Stimulated activated effector memory CD8-positive, alpha-beta T cell treated with anti-CD3 and anti-CD28 coated beads, Interleukin-12 subunit alpha, Interleukin-12 subunit beta, amount 100 ng/mL, for 72 hours (primary cell): ENCODE measurements around the gene LRPPRC.
"Not testable (repeated sequence)": the region's sequence is repeated elsewhere in the genome, so short reads cannot be mapped to it uniquely, and the experiment has no call there.

Source experiments
- ATAC-seq: fragments of 150-1000 bp; cut with Tn5 transposase; 2 replicates; pipeline ENCODE4 v1.10.0; 2021
- DNase-seq, 2 donors: peaks; one replicate each; pipeline ENCODE4 v3.0.0; 2021 to 2022; ENCODE audit warnings: low spot score in 2 of 2
- H3K27ac Mint-ChIP-seq: one replicate; pipeline ENCODE4 v1.8.0; 2022; ENCODE audit warnings: mild to moderate bottlenecking, mixed read lengths
- H3K36me3 Mint-ChIP-seq: one replicate; pipeline ENCODE4 v1.8.0; 2022; ENCODE audit warnings: mild to moderate bottlenecking, mixed read lengths
- H3K4me1 Mint-ChIP-seq: one replicate; pipeline ENCODE4 v1.8.0; 2022; ENCODE audit warnings: mixed read lengths
- H3K4me3 Mint-ChIP-seq: one replicate; pipeline ENCODE4 v1.8.0; 2022; ENCODE audit warnings: mild to moderate bottlenecking, mixed read lengths
- H3K9me3 Mint-ChIP-seq: one replicate; pipeline ENCODE4 v1.8.0; 2022; ENCODE audit warnings: mixed read lengths

LRPPRC gene

GRCh38 chr2:43995733-43996533 is at the start of gene LRPPRC:
Gene LRPPRC (minus strand): TSS chr2:43995989. CDS start chr2:43995947, 42 bp downstream.
- H3K4me1 Mint-ChIP-seq, result peaks cover 39% of the 10 kb centered on the region
- ATAC-seq (peak; percentile 95), DNase-seq (peak; percentile 74 to 93)
- H3K9me3 Mint-ChIP-seq, result no peaks in the 10 kb centered on the region
- H3K4me3 Mint-ChIP-seq, result peak within 1 kb of the TSS; percentile 87
- H3K27ac Mint-ChIP-seq, result peak within 1 kb of the TSS; percentile 99
- peaks cover 51% of the 10 kb centered on the region for H3K36me3 Mint-ChIP-seq

DNA sequence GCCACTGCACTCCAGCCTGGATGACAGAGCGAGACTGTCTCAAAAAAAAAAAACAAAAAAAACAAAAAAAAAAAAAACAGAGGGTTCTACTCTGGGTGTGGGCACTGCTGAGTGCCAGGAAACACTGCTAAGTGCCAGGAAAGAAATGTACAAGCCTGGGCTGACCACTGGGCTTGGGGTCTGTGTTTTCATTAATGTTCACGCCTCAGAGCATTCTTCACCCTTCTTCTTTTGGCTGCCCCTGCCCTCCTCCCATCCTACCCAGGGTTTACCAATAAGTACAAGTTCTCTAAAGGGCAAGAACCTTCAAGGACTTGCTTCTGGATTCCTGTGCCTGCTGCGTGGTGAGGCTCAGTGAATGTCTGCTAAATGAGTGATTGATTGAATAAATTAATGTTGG is 49.3 kb upstream of the LRPPRC start:
- no peaks in the 10 kb centered on the region for H3K4me1 Mint-ChIP-seq
- H3K4me3 Mint-ChIP-seq, result no peak overlapping the region
- no peak overlapping the region for H3K27ac Mint-ChIP-seq
- ATAC-seq (no peak), DNase-seq (no peak)
- H3K9me3 Mint-ChIP-seq, result no peaks in the 10 kb centered on the region
- H3K36me3 Mint-ChIP-seq, result no peaks in the 10 kb centered on the region

DNA sequence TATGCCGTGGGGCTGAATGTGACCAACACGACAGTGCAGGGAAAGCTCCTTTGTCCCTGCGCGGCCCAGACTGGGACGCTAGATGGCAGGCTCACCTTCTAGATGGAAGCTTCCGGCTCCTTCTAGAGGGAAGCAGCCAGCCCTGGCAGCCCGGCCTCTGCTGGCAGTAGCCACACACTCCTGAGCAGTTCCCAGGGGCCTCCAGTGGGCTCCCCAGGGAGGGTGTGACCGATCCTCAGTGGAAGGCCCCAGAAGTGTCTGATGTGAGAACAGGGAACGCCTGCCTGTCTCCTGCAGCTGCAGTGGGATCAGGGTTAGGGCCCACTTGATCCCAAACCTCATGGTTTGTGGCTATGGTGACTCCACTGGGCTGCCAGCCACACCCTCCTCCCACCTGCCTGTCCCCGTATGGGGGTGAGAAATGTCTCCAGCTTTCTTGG is 48.5 kb upstream of the LRPPRC start:
- H3K27ac Mint-ChIP-seq, result no peak overlapping the region
- H3K36me3 Mint-ChIP-seq, result no peaks in the 10 kb centered on the region
- no peaks in the 10 kb centered on the region for H3K4me1 Mint-ChIP-seq
- H3K4me3 Mint-ChIP-seq, result no peak overlapping the region
- peak; percentile 60 to 90 for DNase-seq
- ATAC-seq, result peak; percentile 98
- no peaks in the 10 kb centered on the region for H3K9me3 Mint-ChIP-seq

DNA sequence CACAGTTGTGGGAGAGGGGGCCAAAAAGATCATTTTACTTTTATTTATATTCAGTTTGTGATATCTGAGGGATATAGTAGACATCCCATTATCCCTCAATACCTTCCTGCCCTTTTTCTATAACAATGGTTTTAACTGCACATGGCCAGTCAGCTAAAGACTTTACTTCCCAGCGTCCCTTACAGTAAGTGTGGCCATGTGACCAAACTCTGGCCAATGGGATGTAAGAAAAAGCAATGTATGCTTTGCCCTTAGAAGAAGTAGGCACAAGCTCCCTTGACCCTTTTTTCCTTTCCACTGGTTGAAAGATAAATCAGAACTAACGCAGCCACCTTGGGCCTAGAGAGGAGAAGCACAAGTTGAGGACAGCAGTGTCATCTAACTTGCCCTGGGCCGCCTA is 44.6 kb upstream of the LRPPRC start:
- DNase-seq (no peak), ATAC-seq (no peak)
- Mint-ChIP-seq H3K36me3 (no peaks in the 10 kb centered on the region), H3K9me3 (no peaks in the 10 kb centered on the region), H3K4me3 (no peak overlapping the region), H3K4me1 (no peaks in the 10 kb centered on the region), H3K27ac (no peak overlapping the region)

DNA sequence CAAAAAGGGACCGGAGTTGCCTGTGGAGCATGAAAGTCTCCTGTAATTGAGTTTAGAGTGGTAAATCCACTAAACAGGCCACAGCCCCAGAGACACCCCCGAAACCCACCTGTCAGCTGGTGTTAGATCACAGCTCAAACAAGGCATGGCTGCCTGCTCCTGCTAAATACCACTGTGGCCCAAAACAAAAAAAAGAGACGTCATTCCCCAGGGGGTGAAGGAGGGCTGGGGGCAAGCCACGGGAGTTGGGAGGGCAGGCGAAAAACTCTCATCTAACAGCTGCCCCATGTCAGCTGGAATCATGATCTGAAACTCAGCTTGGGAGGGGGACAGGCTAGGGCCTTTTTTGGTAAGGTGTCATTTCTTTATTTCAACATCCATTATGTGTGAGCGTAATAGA is 42.5 kb upstream of the LRPPRC start:
- Mint-ChIP-seq H3K4me1 (no peaks in the 10 kb centered on the region), H3K36me3 (no peaks in the 10 kb centered on the region), H3K4me3 (no peak overlapping the region), H3K27ac (no peak overlapping the region), H3K9me3 (no peaks in the 10 kb centered on the region)
- DNase-seq (no peak), ATAC-seq (no peak)

GRCh38 chr2:44037221-44037620 is 41.4 kb upstream of the LRPPRC start:
- Mint-ChIP-seq H3K9me3 (no peaks in the 10 kb centered on the region), H3K4me3 (no peak overlapping the region), H3K36me3 (no peaks in the 10 kb centered on the region), H3K27ac (no peak overlapping the region), H3K4me1 (no peaks in the 10 kb centered on the region)
- DNase-seq, result no peak
- no peak for ATAC-seq

DNA sequence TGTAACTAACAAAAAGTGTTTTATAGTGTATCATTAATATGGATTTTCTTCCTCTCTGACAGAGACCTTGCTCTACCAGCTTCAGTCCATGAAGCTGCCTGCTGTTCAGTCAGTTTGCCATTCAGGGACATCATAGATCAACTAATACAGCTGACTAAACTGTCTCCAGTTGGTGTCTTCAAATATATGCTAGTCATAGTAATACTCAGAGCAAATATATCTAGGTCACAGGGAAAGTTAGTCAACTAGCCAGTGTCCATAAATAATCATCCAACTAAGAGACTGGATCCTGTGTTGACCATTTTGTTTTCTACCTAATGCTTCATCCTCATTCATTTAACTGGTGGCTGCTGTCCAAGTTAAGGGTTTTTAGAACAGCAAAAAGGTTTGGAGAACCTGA is 38.2 kb upstream of the LRPPRC start:
- no peak overlapping the region for H3K27ac Mint-ChIP-seq
- ATAC-seq, result no peak
- no peaks in the 10 kb centered on the region for H3K9me3 Mint-ChIP-seq
- H3K4me1 Mint-ChIP-seq, result no peaks in the 10 kb centered on the region
- no peak for DNase-seq
- no peak overlapping the region for H3K4me3 Mint-ChIP-seq
- H3K36me3 Mint-ChIP-seq, result no peaks in the 10 kb centered on the region

GRCh38 chr2:44027076-44027475 is 31.3 kb upstream of the LRPPRC start:
- not testable (repeated sequence) for H3K36me3 Mint-ChIP-seq, ATAC-seq, H3K4me1 Mint-ChIP-seq, H3K9me3 Mint-ChIP-seq, H3K27ac Mint-ChIP-seq, DNase-seq, H3K4me3 Mint-ChIP-seq

DNA sequence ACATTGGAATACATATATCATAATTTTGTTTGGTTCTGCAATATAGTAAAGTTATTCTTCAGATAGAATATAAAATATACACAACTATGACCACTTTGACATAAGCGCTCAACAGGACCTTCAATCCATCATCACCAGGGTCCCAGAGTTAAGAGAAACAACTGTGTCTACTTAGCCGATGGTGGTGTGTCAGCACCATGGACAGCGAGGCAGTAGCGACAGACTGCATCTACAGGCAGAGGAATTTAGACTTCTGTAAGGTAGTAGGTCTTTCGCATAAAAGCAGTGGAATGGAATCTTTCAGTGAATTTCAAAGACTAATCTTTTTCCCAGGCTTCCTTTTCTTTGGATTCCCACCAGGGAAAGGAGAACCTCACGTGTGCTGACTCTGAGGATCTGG is 20.5 kb upstream of the LRPPRC start:
- ATAC-seq (no peak), DNase-seq (no peak)

DNA sequence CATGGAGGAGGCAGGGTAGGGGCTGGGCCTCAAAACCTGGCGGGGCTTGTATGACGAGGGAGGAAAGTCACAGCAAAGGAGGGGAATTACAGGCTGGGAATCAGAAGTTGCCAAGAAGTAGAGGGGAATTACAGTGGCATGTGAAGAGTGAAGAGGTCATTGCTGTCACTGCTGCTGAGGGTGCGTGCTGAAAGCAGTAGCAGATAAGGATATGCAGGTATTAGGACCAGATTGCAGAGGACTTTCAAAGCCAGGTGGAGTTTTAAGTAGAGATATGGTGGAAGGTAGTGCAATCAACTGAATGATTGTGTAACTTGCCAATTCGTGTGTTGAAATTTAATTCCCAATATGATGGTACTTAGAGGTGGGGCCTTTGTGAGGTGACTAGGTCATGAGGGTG is 19.4 kb upstream of the LRPPRC start:
- Mint-ChIP-seq H3K9me3 (no peaks in the 10 kb centered on the region), H3K27ac (no peak overlapping the region), H3K4me1 (peaks cover 4% of the 10 kb centered on the region), H3K4me3 (no peak overlapping the region), H3K36me3 (no peaks in the 10 kb centered on the region)
- no peak for DNase-seq
- ATAC-seq, result no peak

More for the DNA sequence above, 20.5 kb upstream of the LRPPRC start:
- no peak overlapping the region for H3K27ac Mint-ChIP-seq
- no peaks in the 10 kb centered on the region for H3K9me3 Mint-ChIP-seq
- H3K4me1 Mint-ChIP-seq, result peaks cover 4% of the 10 kb centered on the region
- H3K4me3 Mint-ChIP-seq, result no peak overlapping the region
- no peaks in the 10 kb centered on the region for H3K36me3 Mint-ChIP-seq

- not testable (repeated sequence) for H3K4me3 Mint-ChIP-seq, H3K9me3 Mint-ChIP-seq, DNase-seq, H3K4me1 Mint-ChIP-seq, H3K36me3 Mint-ChIP-seq, ATAC-seq, H3K27ac Mint-ChIP-seq
These were observed 17.4 kb upstream of the LRPPRC start for GRCh38 chr2:44013205-44013604.

DNA sequence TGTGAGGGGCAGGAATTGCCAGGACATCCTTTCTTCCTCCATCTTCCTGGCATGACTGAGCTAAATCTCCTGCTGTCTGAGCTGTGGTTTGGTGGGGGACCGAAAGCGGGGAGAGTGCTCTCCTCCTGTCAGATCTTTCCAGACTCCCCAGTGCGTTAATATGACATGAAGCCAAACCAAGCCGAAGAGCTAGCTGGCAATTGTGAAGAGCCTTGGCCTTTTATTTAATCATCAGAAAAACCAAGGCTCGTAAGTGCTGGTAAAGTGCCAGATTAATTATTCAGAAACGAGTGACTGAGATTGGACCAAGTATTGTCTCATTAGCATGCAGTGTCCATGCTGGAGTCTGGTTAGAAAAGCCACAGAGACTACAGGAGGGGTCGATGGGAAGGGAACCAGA is 14.5 kb upstream of the LRPPRC start:
- H3K4me1 Mint-ChIP-seq, result peaks cover 12% of the 10 kb centered on the region
- ATAC-seq (no peak), DNase-seq (no peak)
- H3K36me3 Mint-ChIP-seq, result no peaks in the 10 kb centered on the region
- H3K4me3 Mint-ChIP-seq, result no peak overlapping the region
- H3K9me3 Mint-ChIP-seq, result no peaks in the 10 kb centered on the region
- H3K27ac Mint-ChIP-seq, result no peak overlapping the region

DNA sequence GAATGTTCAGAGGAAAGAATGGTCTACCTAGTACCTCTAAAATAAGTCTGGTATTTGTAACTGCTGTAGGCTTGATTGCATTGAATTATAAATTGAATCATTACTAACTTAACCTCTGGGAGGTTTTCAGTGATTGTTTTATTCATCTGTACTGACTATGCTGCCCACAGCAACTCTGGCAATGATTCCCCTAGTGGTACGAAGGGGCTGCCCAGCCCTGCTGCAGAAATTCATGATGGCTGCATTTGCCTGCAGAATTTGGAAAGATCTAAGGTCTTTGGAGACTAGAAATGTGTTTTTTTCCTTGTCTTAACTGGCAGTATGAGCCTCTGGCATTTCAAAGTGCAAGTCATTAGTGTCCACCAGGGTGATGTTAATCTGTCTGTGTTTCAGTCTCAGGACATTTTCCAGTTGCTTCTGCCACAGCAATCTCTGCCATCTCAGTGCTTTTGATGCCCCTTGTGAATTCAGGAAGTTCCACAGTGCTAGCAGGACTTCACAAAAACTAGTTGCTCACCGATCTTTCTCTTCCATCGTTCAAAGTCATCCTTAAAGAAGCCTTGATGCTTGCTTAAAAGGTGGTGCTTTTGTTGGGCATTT is 13.4 kb upstream of the LRPPRC start:
- DNase-seq (no peak), ATAC-seq (no peak)
- H3K4me3 Mint-ChIP-seq, result no peak overlapping the region
- H3K27ac Mint-ChIP-seq, result no peak overlapping the region
- peaks cover 17% of the 10 kb centered on the region for H3K4me1 Mint-ChIP-seq
- no peaks in the 10 kb centered on the region for H3K9me3 Mint-ChIP-seq
- no peaks in the 10 kb centered on the region for H3K36me3 Mint-ChIP-seq

GRCh38 chr2:44005846-44006245 is 10.1 kb upstream of the LRPPRC start:
- DNase-seq, result no peak
- peak overlapping the region; percentile 46 for H3K27ac Mint-ChIP-seq
- ATAC-seq, result no peak
- H3K9me3 Mint-ChIP-seq, result no peaks in the 10 kb centered on the region
- no peaks in the 10 kb centered on the region for H3K36me3 Mint-ChIP-seq
- H3K4me3 Mint-ChIP-seq, result no peak overlapping the region
- peaks cover 13% of the 10 kb centered on the region for H3K4me1 Mint-ChIP-seq

DNA sequence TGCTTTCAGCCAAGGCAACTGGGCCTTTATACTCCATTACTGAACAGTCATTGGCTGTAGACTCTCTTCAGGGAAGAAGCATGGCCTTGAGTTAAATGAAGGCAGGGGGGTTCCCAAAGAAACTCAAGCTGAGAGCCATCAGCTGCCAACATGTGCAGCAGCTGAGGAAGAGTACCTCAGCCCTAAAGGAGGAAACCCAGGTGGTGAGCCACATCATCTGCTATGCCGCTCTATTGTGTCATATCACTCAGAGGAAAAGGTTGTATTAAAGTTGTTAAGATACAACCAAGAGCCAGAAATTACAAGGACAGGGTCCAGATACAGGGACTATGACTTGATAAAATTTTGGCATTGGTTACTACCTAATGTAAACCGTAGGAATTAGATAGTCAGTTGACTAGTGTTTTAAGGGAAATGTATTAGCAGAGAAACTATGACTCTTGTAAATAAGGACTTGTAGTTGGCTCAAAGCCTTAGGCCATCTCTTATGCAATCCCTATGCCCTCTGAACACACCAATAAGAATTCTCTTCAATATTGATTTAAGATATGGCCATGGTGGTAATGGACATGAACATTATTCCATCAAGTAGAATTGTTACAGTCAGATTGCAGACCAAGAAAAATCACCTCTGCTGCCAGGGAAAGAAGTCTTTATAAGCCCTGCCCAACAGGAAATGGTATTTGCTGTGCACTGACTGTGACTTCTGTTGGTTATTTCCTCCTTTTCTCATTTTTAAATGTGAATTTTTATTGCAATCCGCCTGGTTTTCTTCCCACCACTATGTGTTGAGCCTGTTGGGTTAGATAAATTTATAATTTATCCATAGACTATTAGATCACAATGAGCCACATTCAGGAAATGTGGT is 9.2 kb upstream of the LRPPRC start:
- peaks cover 13% of the 10 kb centered on the region for H3K4me1 Mint-ChIP-seq
- peak overlapping the region; percentile 46 for H3K27ac Mint-ChIP-seq
- no peak overlapping the region for H3K4me3 Mint-ChIP-seq
- no peaks in the 10 kb centered on the region for H3K9me3 Mint-ChIP-seq
- DNase-seq (no peak), ATAC-seq (no peak)
- H3K36me3 Mint-ChIP-seq, result no peaks in the 10 kb centered on the region
